ENCODE results near the gene ZNF334.

ZNF334 gene

GRCh38 chr20:46558511-46558959 lies 45.2 kb upstream of the ZNF334 start:
- H3K4me3 ChIP-seq = no peak overlapping the region
- intact Hi-C loops (cut with DNase I; ENCODE audit: low total_unique reads) = no loop called here
- DNase-seq = peak in 1 of 2 donors; percentile 31

GRCh38 chr20:46557231-46557956 lies 44.0 kb upstream of the ZNF334 start:
- H3K27ac ChIP-seq = no peak overlapping the region
- TF ChIP-seq CTCF (IDR thresholded peaks at IDR 0.05) = no peak
- H3K9me3 ChIP-seq = no peaks in the 10 kb centered on the region
- intact Hi-C loops (cut with DNase I; ENCODE audit: low total_unique reads) = no loop called here
- H3K4me3 ChIP-seq = no peak overlapping the region
- no peaks in the 10 kb centered on the region for H3K36me3 ChIP-seq
- peaks cover 0 to 9% of the 10 kb centered on the region in 2 donors for H3K27me3 ChIP-seq
- no peak for DNase-seq
- peaks cover 0 to 13% (median 3%) of the 10 kb centered on the region in 4 donors for H3K4me1 ChIP-seq

More at GRCh38 chr20:46558511-46558959, 45.2 kb upstream of the ZNF334 start:
- Histone ChIP-seq H3K36me3 (no peaks in the 10 kb centered on the region), H3K9me3 (no peaks in the 10 kb centered on the region), H3K27me3 (peaks cover 0 to 9% of the 10 kb centered on the region in 2 donors), H3K4me1 (peaks cover 0 to 21% (median 5%) of the 10 kb centered on the region in 4 donors), H3K27ac (no peak overlapping the region)
- TF ChIP-seq CTCF (IDR thresholded peaks at IDR 0.05) = no peak

GRCh38 chr20:46555370-46555956 lies 42.1 kb upstream of the ZNF334 start:
- intact Hi-C loops (cut with DNase I; ENCODE audit: low total_unique reads) = no loop called here
- Histone ChIP-seq H3K4me1 (peaks cover 0 to 6% (median 0%) of the 10 kb centered on the region in 4 donors), H3K27ac (no peak overlapping the region), H3K4me3 (no peak overlapping the region), H3K27me3 (peaks cover 0 to 13% of the 10 kb centered on the region in 2 donors), H3K36me3 (no peaks in the 10 kb centered on the region), H3K9me3 (no peaks in the 10 kb centered on the region)
- TF ChIP-seq CTCF (IDR thresholded peaks at IDR 0.05) = no peak
- DNase-seq = no peak

GRCh38 chr20:46554828-46555227 lies 41.5 kb upstream of the ZNF334 start:
- TF ChIP-seq CTCF (IDR thresholded peaks at IDR 0.05) = no peak

GRCh38 chr20:46553926-46554325 lies 40.6 kb upstream of the ZNF334 start:
- intact Hi-C loops (cut with DNase I; ENCODE audit: low total_unique reads) = no loop called here
- Histone ChIP-seq H3K9me3 (no peaks in the 10 kb centered on the region), H3K27ac (no peak overlapping the region), H3K4me3 (no peak overlapping the region), H3K36me3 (no peaks in the 10 kb centered on the region), H3K27me3 (peaks cover 0 to 24% of the 10 kb centered on the region in 2 donors), H3K4me1 (peaks cover 0 to 6% (median 0%) of the 10 kb centered on the region in 4 donors)
- TF ChIP-seq CTCF (IDR thresholded peaks at IDR 0.05) = no peak
- DNase-seq = no peak

More at GRCh38 chr20:46554828-46555227, 41.5 kb upstream of the ZNF334 start:
- Histone ChIP-seq H3K4me1 (peaks cover 0 to 6% (median 0%) of the 10 kb centered on the region in 4 donors), H3K27ac (no peak overlapping the region), H3K27me3 (peaks cover 0 to 18% of the 10 kb centered on the region in 2 donors), H3K4me3 (no peak overlapping the region), H3K36me3 (no peaks in the 10 kb centered on the region), H3K9me3 (no peaks in the 10 kb centered on the region)
- DNase-seq = no peak
- intact Hi-C loops (cut with DNase I; ENCODE audit: low total_unique reads) = no loop called here
